Right renal cortex interstitium (tissue), 3 donors: ENCODE data around the gene SOWAHB. TPM values are rescaled to one million over a fixed set of nuclear protein-coding genes. Genes with fewer than 3 reads are reported as not detected.

Experiments used
- DNase-seq, 3 donors: peaks; one replicate each; pipeline ENCODE4 v3.0.0-alpha.2; 2013; ENCODE audit warnings: low read depth in 3 of 3, low spot score in 2 of 3
- polyA plus RNA-seq, 3 donors: library from polyadenylated mRNA; unstranded; fragments of 120-200 nt; gene quantifications; one replicate each; pipeline ENCODE4 v1.2.1, GENCODE V29; 2013; ENCODE audit not compliant: insufficient read length in 3 of 3

SOWAHB gene
- polyA plus RNA-seq, 3 donors, result 4.3 to 5.6 (median 4.8) TPM

GRCh38 chr4:76858319-76858718 lies 39.6 kb downstream of the SOWAHB start:
- DNase-seq, result no peak

DNA sequence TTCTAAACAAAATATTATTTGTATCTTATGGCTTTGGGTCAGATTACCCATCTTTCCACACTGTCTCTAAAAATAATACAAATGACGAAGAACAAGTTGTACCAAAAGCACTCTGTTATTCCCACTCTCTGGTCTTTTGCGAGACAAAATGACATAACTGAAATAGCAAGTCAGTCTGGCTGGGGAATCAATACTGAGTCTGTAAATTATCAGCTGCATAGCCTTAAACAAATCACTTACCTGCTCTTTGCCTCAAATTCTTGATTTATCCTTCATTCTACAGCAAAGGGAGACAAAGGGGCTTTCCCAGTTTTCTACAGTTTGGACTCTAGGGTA lies 40.9 kb downstream of the SOWAHB start:
- DNase-seq, result no peak

- no peak for DNase-seq
These were observed 41.5 kb downstream of the SOWAHB start for GRCh38 chr4:76856243-76857073.

- no peak for DNase-seq
These were observed 43.1 kb downstream of the SOWAHB start for GRCh38 chr4:76854858-76855257.

GRCh38 chr4:76851375-76851774 lies 46.6 kb downstream of the SOWAHB start:
- DNase-seq, result no peak

- DNase-seq, result no peak
These were observed 47.9 kb downstream of the SOWAHB start for GRCh38 chr4:76850010-76850441.

Other genes starting within 250 kb of the SOWAHB start
- 100 to 1,000 TPM; 271 to 276 (median 272) TPM for gene SEPTIN11, start 51.6 kb upstream of the SOWAHB start, polyA plus RNA-seq
- gene CCNI, start 177.8 kb upstream of the SOWAHB start, polyA plus RNA-seq, result 100 to 1,000 TPM; 419 to 446 (median 442) TPM